GM23338 (cell line): ENCODE data around the gene LPAR6.

Source experiments
- CREB1 ChIP-seq: fragments of 250-450 bp; sonication (Bioruptor Pico); IDR thresholded peaks from 2 replicates; pipeline ENCODE4 v1.5.0; 2020; ENCODE audit warnings: low read depth, mild to moderate bottlenecking, moderate library complexity
- CTCF ChIP-seq, 2 experiments: fragments of 200-600 bp in 1 of 2; sonication (generic) in 1 of 2; conservative IDR thresholded peaks; 2 replicates each; pipeline versions ENCODE4 v1.5.1 to v1.6.1; 2016 to 2017; ENCODE audit warnings: antibody characterized with exemption in 2 of 2, low read depth in 2 of 2, mild to moderate bottlenecking in 2 of 2, moderate library complexity in 1 of 2
- EZH2 ChIP-seq: fragments of 200-600 bp; sonication (generic); IDR thresholded peaks from one replicate; pipeline ENCODE4 v1.8.0; 2017; ENCODE audit warnings: antibody characterized with exemption, mild to moderate bottlenecking, low read depth; ENCODE audit not compliant: unreplicated experiment
- POLR2AphosphoS5 ChIP-seq: IDR thresholded peaks from 2 replicates; pipeline ENCODE4 v1.6.1; 2016; ENCODE audit warnings: antibody characterized with exemption, low read depth

GRCh38 chr13:48370815-48371214 lies 42.1 kb downstream of the LPAR6 start:
- TF ChIP-seq CTCF (conservative IDR thresholded peaks at IDR 0.05; ENCODE audit: low read depth in 2 of 2) (no peak), EZH2 (no peak), POLR2AphosphoS5 (no peak), CREB1 (no peak)
